Neural cell (in vitro differentiated cells): ENCODE measurements around the gene CACNA1D.

Source experiments
- CTCF ChIP-seq: fragments of 450-650 bp; IDR thresholded peaks from 2 replicates; pipeline ENCODE4 v1.5.1; 2014; ENCODE audit warnings: antibody characterized with exemption, mild to moderate bottlenecking, moderate library complexity; ENCODE audit not compliant: poor library complexity, severe bottlenecking
- EZH2 ChIP-seq: fragments of 200-600, 300-800 bp; shearing (Covaris generic), sonication (generic); IDR thresholded peaks from 2 replicates; pipeline ENCODE4 v1.6.1; 2014; ENCODE audit warnings: antibody characterized with exemption, low read length, borderline replicate concordance, mild to moderate bottlenecking; ENCODE audit not compliant: insufficient read depth, poor library complexity, severe bottlenecking
- POLR2AphosphoS5 ChIP-seq: IDR thresholded peaks from 2 replicates; pipeline ENCODE4 v1.6.1; 2012
- RAD21 ChIP-seq: fragments of 450-650 bp; conservative IDR thresholded peaks from 2 replicates; pipeline ENCODE4 v1.6.1; 2014; ENCODE audit warnings: antibody characterized with exemption, mild to moderate bottlenecking, moderate library complexity

- TF ChIP-seq EZH2 (no peak), CTCF (no peak), POLR2AphosphoS5 (no peak), RAD21 (no peak)
Observed at GRCh38 chr3:53719796-53720195, 225.4 kb downstream of the CACNA1D start.
